ENCODE measurements around the gene FNDC1.

FNDC1 gene

DNA sequence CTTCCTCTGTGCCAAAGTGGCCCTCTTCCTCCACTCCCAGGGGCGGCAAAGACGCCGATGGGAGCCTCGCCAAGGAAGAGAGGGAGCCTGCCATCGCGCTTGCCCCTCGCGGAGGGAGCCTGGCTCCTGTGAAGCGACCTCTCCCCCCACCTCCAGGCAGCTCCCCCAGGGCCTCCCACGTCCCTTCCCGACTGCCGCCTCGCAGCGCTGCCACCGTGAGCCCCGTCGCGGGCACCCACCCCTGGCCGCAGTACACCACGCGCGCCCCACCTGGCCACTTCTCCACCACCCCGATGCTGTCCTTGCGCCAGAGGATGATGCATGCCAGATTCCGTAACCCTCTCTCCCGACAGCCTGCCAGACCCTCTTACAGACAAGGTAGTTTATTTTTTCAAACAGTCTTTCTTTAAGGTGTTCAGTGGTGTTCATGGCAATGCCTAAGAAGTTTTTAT lies 64.9 kb downstream of the FNDC1 start:
- peak overlapping the region; percentile 35; the same call in 1 of the 2 replicates for H3K4me3 ChIP-seq (ENCODE audit: low read length)
- H3K4me1 ChIP-seq (ENCODE audit: insufficient read depth, low read length) = no peaks in the 10 kb centered on the region
- no peak overlapping the region for H3K9ac ChIP-seq (ENCODE audit: low read depth, low read length)
- H3K27me3 ChIP-seq (ENCODE audit: insufficient read depth, low read length) = peaks cover 53% of the 10 kb centered on the region
- H3K27ac ChIP-seq (ENCODE audit: low read length) = no peak overlapping the region
- no peaks in the 10 kb centered on the region for H3K9me3 ChIP-seq (ENCODE audit: insufficient read depth, low read depth, low read length)
- no peaks in the 10 kb centered on the region for H3K36me3 ChIP-seq (ENCODE audit: insufficient read depth, low read depth, low read length)

GRCh38 chr6:159238920-159239558 lies 69.8 kb downstream of the FNDC1 start:
- Histone ChIP-seq H3K36me3 (ENCODE audit: insufficient read depth, low read depth, low read length) (no peaks in the 10 kb centered on the region), H3K9me3 (ENCODE audit: insufficient read depth, low read depth, low read length) (no peaks in the 10 kb centered on the region), H3K9ac (ENCODE audit: low read depth, low read length) (no peak overlapping the region), H3K27ac (ENCODE audit: low read length) (no peak overlapping the region), H3K4me3 (ENCODE audit: low read length) (no peak overlapping the region), H3K27me3 (ENCODE audit: insufficient read depth, low read length) (peaks cover 26% of the 10 kb centered on the region), H3K4me1 (ENCODE audit: insufficient read depth, low read length) (no peaks in the 10 kb centered on the region)

- no peak overlapping the region for H3K27ac ChIP-seq (ENCODE audit: low read length)
- no peaks in the 10 kb centered on the region for H3K36me3 ChIP-seq (ENCODE audit: insufficient read depth, low read depth, low read length)
- no peak overlapping the region for H3K4me3 ChIP-seq (ENCODE audit: low read length)
These were observed 79.9 kb downstream of the FNDC1 start for GRCh38 chr6:159249128-159249527.

GRCh38 chr6:159249752-159250151 lies 80.6 kb downstream of the FNDC1 start:
- no peak overlapping the region for H3K27ac ChIP-seq (ENCODE audit: low read length)
- no peaks in the 10 kb centered on the region for H3K27me3 ChIP-seq (ENCODE audit: insufficient read depth, low read length)
- H3K4me1 ChIP-seq (ENCODE audit: insufficient read depth, low read length) = no peaks in the 10 kb centered on the region
- no peaks in the 10 kb centered on the region for H3K9me3 ChIP-seq (ENCODE audit: insufficient read depth, low read depth, low read length)
- no peaks in the 10 kb centered on the region for H3K36me3 ChIP-seq (ENCODE audit: insufficient read depth, low read depth, low read length)
- no peak overlapping the region for H3K9ac ChIP-seq (ENCODE audit: low read depth, low read length)
- no peak overlapping the region for H3K4me3 ChIP-seq (ENCODE audit: low read length)

More at GRCh38 chr6:159249128-159249527, 79.9 kb downstream of the FNDC1 start:
- Histone ChIP-seq H3K9ac (ENCODE audit: low read depth, low read length) (no peak overlapping the region), H3K4me1 (ENCODE audit: insufficient read depth, low read length) (no peaks in the 10 kb centered on the region), H3K9me3 (ENCODE audit: insufficient read depth, low read depth, low read length) (no peaks in the 10 kb centered on the region), H3K27me3 (ENCODE audit: insufficient read depth, low read length) (no peaks in the 10 kb centered on the region)

DNA sequence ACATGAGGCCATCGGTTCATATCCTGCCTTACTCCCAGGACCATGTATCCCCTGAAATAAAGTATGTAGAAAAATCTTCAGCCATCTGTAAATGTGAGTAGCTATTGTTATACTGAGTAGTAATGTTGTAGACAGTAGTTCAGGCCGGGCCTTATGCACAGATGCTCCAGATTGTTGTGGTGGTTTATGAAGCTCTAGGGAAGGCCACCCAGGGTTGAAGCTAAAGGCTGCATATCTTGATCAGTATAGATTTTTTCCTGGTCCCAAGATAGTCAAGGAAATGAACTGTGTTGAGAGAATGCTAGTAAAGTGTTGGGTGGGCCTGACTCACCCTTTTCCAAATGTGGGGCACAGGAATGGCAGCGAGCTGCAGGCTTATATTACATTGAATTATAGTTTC lies 81.4 kb downstream of the FNDC1 start:
- no peaks in the 10 kb centered on the region for H3K27me3 ChIP-seq (ENCODE audit: insufficient read depth, low read length)
- H3K9me3 ChIP-seq (ENCODE audit: insufficient read depth, low read depth, low read length) = no peaks in the 10 kb centered on the region
- H3K4me1 ChIP-seq (ENCODE audit: insufficient read depth, low read length) = no peaks in the 10 kb centered on the region
- no peaks in the 10 kb centered on the region for H3K36me3 ChIP-seq (ENCODE audit: insufficient read depth, low read depth, low read length)
- no peak overlapping the region for H3K27ac ChIP-seq (ENCODE audit: low read length)
- H3K4me3 ChIP-seq (ENCODE audit: low read length) = no peak overlapping the region
- H3K9ac ChIP-seq (ENCODE audit: low read depth, low read length) = no peak overlapping the region

- Histone ChIP-seq H3K36me3 (ENCODE audit: insufficient read depth, low read depth, low read length) (no peaks in the 10 kb centered on the region), H3K9me3 (ENCODE audit: insufficient read depth, low read depth, low read length) (no peaks in the 10 kb centered on the region), H3K4me1 (ENCODE audit: insufficient read depth, low read length) (no peaks in the 10 kb centered on the region), H3K9ac (ENCODE audit: low read depth, low read length) (no peak overlapping the region), H3K27me3 (ENCODE audit: insufficient read depth, low read length) (no peaks in the 10 kb centered on the region), H3K27ac (ENCODE audit: low read length) (no peak overlapping the region), H3K4me3 (ENCODE audit: low read length) (no peak overlapping the region)
These were observed 83.8 kb downstream of the FNDC1 start for GRCh38 chr6:159252955-159253508.

DNA sequence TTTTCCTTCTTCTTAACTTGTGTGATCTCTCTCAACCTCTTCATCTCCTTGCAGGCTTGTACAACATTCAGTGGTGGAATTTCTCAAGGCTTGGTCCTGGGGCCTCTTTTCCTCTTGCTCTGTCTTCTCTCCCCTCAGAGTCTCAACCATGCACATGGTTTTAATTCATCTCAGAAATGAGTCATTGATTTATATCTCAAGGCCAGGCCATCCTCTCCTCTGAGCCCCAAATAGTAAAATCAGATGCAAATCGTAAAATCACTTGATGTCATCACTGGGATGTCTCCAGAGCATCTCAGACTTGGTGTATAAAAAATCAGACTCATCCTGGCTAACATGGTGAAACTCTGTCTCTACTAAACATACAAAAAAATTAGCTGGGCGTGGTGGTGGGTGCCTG lies 85.0 kb downstream of the FNDC1 start:
- H3K9me3 ChIP-seq (ENCODE audit: insufficient read depth, low read depth, low read length) = no peaks in the 10 kb centered on the region
- H3K27ac ChIP-seq (ENCODE audit: low read length) = no peak overlapping the region
- H3K27me3 ChIP-seq (ENCODE audit: insufficient read depth, low read length) = no peaks in the 10 kb centered on the region
- H3K4me3 ChIP-seq (ENCODE audit: low read length) = no peak overlapping the region
- H3K4me1 ChIP-seq (ENCODE audit: insufficient read depth, low read length) = no peaks in the 10 kb centered on the region
- no peaks in the 10 kb centered on the region for H3K36me3 ChIP-seq (ENCODE audit: insufficient read depth, low read depth, low read length)
- H3K9ac ChIP-seq (ENCODE audit: low read depth, low read length) = no peak overlapping the region

DNA sequence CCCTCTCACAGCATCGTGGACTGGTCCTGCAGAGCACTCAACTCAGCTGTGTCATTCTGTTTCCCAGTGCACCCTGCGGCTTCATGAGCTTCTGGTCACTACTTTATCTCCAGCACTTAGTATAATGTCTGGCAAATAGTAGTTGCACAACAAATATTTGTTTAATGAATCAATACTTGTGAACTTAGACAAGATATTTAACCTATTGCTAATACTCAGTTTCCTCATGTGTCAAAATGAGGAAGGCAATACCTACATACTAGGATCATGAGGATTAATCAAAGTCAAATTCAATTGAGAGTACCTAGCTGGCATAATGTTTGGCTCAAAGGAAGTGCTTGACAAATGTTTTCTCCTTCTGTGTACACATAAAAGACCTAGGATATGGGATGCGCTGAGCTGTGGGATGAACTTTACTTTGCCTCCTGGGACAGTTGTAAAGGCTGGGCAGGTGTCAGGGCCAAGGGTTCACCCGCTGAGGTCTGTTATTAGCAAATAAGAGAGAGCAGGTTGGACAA lies 86.3 kb downstream of the FNDC1 start:
- Histone ChIP-seq H3K9ac (ENCODE audit: low read depth, low read length) (no peak overlapping the region), H3K9me3 (ENCODE audit: insufficient read depth, low read depth, low read length) (no peaks in the 10 kb centered on the region), H3K4me3 (ENCODE audit: low read length) (no peak overlapping the region), H3K27ac (ENCODE audit: low read length) (no peak overlapping the region), H3K4me1 (ENCODE audit: insufficient read depth, low read length) (no peaks in the 10 kb centered on the region), H3K36me3 (ENCODE audit: insufficient read depth, low read depth, low read length) (no peaks in the 10 kb centered on the region), H3K27me3 (ENCODE audit: insufficient read depth, low read length) (no peaks in the 10 kb centered on the region)

GRCh38 chr6:159256128-159256527 lies 86.9 kb downstream of the FNDC1 start:
- H3K27me3 ChIP-seq (ENCODE audit: insufficient read depth, low read length) = no peaks in the 10 kb centered on the region
- no peak overlapping the region for H3K9ac ChIP-seq (ENCODE audit: low read depth, low read length)

DNA sequence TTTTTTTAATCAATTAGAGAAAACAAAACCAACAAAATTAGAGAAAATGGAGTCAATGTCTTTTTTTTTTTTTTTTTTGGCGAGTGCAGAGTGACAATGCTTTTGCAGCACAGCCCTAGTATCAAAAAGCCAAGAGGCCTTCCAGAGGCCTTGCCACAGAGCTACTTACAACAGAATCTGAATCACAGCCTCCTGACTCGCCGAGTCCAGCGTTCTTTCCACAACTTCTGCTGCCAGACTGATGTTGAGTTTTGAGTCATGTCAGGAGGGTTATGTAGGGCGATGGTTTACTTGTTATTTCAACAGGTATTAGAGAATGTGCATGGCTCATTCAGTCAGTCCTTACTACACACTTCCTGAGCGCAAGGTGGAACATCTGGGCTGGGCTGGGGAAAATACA lies 88.6 kb downstream of the FNDC1 start:
- Histone ChIP-seq H3K36me3 (ENCODE audit: insufficient read depth, low read depth, low read length) (no peaks in the 10 kb centered on the region), H3K27ac (ENCODE audit: low read length) (no peak overlapping the region), H3K9ac (ENCODE audit: low read depth, low read length) (no peak overlapping the region), H3K27me3 (ENCODE audit: insufficient read depth, low read length) (no peaks in the 10 kb centered on the region), H3K4me1 (ENCODE audit: insufficient read depth, low read length) (no peaks in the 10 kb centered on the region), H3K9me3 (ENCODE audit: insufficient read depth, low read depth, low read length) (no peaks in the 10 kb centered on the region), H3K4me3 (ENCODE audit: low read length) (no peak overlapping the region)

More at GRCh38 chr6:159256128-159256527, 86.9 kb downstream of the FNDC1 start:
- H3K36me3 ChIP-seq (ENCODE audit: insufficient read depth, low read depth, low read length) = no peaks in the 10 kb centered on the region
- H3K27ac ChIP-seq (ENCODE audit: low read length) = no peak overlapping the region
- H3K4me3 ChIP-seq (ENCODE audit: low read length) = no peak overlapping the region
- no peaks in the 10 kb centered on the region for H3K9me3 ChIP-seq (ENCODE audit: insufficient read depth, low read depth, low read length)
- no peaks in the 10 kb centered on the region for H3K4me1 ChIP-seq (ENCODE audit: insufficient read depth, low read length)

GRCh38 chr6:159259441-159260125 lies 90.4 kb downstream of the FNDC1 start:
- Histone ChIP-seq H3K4me1 (ENCODE audit: insufficient read depth, low read length) (no peaks in the 10 kb centered on the region), H3K9me3 (ENCODE audit: insufficient read depth, low read depth, low read length) (no peaks in the 10 kb centered on the region), H3K9ac (ENCODE audit: low read depth, low read length) (no peak overlapping the region), H3K4me3 (ENCODE audit: low read length) (no peak overlapping the region), H3K27me3 (ENCODE audit: insufficient read depth, low read length) (no peaks in the 10 kb centered on the region), H3K27ac (ENCODE audit: low read length) (no peak overlapping the region), H3K36me3 (ENCODE audit: insufficient read depth, low read depth, low read length) (no peaks in the 10 kb centered on the region)

GRCh38 chr6:159260208-159260607 lies 91.0 kb downstream of the FNDC1 start:
- Histone ChIP-seq H3K9ac (ENCODE audit: low read depth, low read length) (no peak overlapping the region), H3K36me3 (ENCODE audit: insufficient read depth, low read depth, low read length) (no peaks in the 10 kb centered on the region), H3K27ac (ENCODE audit: low read length) (no peak overlapping the region), H3K27me3 (ENCODE audit: insufficient read depth, low read length) (no peaks in the 10 kb centered on the region), H3K4me3 (ENCODE audit: low read length) (no peak overlapping the region), H3K9me3 (ENCODE audit: insufficient read depth, low read depth, low read length) (no peaks in the 10 kb centered on the region), H3K4me1 (ENCODE audit: insufficient read depth, low read length) (no peaks in the 10 kb centered on the region)

Data from iPS-20b (cell line).